ENCODE measurements around the gene SELENOS.

SELENOS gene

DNA sequence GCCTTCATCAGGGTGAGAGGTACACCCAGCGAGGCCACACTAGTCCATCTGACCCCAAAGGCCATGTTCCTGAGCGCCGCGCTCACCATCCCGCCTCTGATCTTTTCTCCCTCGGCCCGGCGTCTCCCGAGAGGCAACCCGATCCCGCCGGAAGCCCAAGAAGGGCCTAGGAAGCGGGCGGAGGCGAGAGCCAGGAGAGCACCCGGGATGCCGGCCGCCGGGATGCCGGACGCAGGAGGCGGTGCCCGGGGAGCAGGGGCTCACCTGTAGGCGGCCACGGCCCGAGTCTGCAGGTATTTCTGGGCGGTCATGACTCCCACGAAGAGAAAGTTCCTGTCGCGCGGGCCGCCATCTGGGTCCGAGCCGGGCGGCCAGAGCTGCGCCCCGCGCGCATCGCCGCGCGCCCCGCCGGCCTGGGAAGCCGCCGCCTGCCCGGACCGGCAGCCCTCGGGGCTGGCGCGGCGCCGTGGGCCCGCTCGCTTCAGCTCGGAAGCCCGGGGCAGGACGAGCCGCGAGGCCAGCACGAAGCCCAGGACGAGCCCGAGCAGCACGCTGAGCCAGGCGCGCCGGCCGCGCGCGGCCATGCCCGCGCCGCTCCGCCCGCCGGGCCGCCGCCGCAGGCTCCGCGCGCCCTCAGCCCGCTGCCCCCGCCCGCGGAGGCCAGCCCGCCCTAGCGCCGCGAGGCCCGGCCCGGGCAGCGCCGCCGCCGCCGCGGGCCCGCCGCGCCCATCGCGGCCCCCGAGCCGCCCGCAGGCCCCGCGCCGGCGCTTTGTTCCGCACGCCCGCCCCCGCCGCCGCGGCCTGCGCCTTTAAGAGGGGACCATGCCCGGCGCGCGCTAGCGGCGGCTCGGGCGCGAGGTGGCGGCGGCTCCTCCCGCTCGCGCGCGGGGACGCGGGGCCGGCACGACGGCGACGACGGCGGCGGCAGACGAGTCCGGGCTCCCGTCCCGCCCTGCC lies 26.1 kb downstream of the SELENOS start:
- no peak for DNase-seq (ENCODE audit: low read depth in 2 of 2)

DNA sequence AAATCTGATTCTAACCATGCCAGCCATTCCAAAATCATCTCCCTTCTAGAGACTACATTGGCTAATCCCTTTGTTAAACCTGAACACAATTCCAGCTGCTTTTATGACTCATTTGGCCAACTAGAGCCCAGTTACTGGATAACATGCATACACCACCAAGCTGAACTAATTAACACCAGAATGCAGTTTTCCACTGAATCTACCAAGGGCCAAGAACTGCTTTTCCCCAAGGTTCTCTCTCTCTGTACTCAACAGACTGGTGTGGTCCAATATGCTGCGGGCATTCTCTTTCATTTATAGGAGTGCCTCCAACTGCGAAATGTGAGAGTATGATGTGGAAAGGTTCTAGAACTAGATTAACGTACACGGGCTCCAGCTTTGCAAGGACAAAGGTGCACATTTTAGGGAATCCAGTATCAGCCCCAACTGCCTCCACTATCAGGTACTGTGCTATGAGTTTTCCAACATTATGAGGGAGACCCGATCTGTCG lies 26.9 kb downstream of the SELENOS start:
- peak; percentile 75 to 76 for DNase-seq (ENCODE audit: low read depth in 2 of 2)

DNA sequence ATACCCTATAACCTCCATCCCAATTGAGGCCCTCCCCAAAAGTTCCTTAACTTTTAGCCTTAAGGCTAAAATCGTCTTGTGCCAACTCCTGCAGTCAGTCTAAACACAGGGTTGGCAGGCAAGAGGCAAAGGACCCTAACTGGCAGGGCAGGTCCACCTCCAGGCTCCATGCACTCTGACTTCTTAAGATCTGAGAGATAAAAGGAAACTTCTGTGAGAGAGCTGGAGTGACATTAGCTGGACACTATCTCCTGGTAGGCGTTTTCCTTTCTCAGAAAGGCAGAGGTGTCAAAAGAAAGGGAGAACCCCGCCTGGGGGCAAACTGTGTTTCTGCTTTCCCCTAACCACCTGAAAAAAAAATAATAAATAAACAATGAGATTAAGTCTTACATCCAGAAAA lies 29.0 kb downstream of the SELENOS start:
- no peak for DNase-seq (ENCODE audit: low read depth in 2 of 2)

DNA sequence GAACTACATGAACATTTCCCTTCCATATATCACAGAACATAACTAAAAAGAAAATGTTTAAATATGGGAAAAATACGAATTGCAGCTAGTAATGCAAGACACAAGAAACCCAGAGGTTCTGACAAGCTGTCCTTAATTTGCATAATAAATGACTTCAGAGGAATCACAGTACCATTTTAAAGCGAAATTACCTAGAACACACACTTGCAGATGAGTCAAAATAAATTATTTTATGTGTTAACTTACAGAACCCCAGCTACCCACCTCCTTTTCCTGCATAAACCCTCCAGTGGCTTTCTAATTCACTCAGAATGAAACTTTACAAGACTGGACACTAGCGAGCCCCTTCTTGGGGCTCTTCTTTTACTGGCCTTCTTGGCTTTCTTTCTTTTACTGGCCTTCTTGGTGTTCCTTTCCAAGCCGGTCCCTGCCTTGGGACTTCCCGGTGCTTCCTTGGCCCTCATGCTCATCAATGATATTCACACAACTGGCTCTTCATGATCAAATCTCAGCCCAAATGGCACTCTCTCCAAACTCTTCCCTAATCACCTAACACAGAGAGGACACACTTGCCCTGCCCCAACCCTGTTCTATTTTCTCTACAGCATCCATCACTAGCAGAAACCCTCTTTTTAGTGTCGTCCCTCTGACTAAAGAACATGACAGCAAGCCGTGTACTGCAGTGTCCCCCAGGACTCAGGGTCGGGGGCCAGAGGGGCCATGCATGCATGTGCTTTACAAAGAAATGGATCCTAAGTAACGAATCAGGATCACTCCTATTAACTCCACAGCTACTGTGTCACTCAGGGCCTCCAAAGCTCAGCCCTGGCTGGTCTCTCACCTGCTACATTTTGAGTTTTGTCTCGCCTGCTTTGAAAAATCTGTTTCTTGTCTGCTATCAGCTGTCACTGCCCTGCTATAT lies 30.2 kb downstream of the SELENOS start:
- DNase-seq (ENCODE audit: low read depth in 2 of 2): no peak

DNA sequence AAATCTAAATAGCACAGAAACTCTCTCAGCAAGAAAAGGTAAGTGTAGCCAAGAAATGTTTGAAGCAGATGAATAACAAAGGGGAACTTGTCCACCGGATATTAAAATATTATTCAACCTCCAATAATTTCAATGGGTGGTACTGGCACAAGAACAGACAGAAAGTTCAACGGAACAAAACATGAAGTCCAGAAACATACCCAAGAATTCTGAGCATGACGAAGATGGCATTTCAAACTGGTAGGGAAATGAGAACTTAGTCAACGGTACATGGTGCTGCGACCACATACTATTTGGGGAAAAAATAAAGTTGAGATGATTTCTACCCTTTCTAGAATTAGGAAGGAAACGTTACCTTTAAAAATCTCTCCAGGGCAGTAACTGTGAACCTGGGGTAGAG lies 30.9 kb downstream of the SELENOS start:
- DNase-seq (ENCODE audit: low read depth in 2 of 2): no peak

DNA sequence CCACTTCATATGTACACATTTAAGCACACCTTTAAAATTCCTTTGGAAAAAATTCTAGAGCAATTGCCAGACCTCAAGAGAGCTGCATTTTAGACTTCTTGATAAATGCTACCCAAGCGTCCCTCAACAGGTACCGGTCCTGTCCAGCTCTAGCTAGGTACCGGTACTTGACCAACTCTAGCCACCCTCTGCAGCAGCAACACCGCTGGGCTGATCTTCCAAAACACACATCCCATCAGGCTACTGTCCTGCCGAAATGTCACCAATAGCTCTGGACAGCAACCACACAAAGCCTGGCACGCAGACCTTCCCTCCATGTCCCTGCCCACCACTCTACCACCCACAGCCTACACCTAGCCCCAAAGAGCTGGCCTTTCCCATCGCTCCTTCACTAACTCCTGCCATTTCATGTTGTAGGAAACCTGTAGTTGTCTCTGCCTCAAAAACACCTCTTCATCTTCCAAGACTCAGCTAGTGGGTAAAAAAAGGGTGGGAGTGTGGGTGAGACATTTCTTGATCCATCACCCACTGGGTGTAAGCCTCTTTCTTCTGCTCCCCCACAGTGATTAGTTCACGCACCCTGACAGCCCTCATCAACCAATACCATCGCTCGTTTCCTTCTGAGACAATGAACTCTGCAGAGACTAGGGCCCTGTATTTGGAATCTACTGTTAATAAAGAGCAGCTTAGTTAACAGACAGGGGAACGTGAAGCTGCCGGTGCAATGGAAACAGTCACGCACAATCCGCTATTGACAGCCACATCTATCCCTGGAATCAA lies 32.2 kb downstream of the SELENOS start:
- no peak for DNase-seq (ENCODE audit: low read depth in 2 of 2)

DNA sequence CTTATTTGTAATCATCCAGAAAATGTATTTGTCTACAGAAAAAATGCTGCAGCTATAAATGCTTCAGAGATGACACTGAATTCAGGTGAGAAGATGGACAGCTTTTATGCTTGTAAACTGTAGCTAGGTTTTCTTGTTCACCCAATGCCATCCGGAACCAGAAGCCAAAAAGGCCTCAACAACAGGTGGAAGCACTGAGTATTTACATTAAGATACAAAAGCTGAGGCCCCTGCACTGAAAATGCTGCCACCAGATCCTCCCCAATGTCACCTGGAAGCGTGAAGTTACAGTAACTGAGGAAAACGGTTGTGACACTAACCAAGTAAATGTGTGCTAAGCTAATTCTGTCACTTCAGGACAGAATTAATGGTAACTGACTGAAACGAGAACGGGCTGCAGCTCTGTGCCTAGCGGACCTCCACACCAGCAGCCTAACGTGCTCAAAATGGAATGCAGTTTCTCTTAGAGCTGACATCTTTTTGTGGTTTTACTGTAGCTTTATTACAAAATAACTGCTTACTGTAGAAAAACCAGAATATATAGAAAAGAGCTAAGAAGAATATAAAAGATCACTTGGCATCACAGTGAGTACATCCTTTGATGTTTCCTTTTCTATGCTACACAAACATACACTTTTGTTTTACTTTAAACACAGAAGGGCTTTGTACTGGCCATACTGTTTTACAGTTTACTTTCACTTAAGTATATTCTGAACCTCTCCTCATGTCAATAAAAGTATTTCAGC lies 33.1 kb downstream of the SELENOS start:
- DNase-seq (ENCODE audit: low read depth in 2 of 2): no peak

DNA sequence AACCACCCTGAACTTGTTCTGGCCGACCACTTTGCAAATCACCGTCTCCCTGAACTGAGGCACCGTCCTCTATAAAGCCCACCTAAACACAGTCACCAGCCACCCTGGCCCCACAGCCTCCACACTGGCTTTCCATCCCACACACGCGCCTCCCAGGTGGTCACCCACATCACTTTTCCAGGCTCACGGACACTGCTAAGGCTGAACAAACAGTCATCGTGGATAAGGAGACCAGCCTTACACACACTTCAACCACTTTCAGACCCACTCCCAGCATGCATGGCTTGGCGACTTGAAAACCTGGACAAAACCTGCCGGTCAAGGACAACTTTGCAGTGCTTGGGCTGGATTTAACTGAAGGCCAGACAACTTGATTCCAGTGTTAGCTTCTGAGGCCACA lies 33.9 kb downstream of the SELENOS start:
- DNase-seq (ENCODE audit: low read depth in 2 of 2): no peak

DNA sequence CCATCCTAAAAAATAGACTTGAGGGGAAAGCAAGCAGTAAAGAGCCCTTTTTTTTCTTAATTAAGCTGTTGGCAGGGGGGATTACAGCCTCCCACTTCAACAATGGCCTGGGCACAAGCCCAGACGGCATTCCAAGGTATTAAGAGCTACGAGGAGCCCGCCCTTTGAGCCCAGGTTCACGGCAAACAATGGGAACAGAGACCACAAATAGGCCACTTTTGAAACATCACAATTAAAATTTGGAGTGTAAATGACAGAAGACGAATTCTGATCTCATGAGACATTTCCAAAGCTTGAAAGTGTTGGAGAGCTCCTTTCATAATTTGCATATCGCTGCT lies 34.3 kb downstream of the SELENOS start:
- DNase-seq (ENCODE audit: low read depth in 2 of 2): no peak

DNA sequence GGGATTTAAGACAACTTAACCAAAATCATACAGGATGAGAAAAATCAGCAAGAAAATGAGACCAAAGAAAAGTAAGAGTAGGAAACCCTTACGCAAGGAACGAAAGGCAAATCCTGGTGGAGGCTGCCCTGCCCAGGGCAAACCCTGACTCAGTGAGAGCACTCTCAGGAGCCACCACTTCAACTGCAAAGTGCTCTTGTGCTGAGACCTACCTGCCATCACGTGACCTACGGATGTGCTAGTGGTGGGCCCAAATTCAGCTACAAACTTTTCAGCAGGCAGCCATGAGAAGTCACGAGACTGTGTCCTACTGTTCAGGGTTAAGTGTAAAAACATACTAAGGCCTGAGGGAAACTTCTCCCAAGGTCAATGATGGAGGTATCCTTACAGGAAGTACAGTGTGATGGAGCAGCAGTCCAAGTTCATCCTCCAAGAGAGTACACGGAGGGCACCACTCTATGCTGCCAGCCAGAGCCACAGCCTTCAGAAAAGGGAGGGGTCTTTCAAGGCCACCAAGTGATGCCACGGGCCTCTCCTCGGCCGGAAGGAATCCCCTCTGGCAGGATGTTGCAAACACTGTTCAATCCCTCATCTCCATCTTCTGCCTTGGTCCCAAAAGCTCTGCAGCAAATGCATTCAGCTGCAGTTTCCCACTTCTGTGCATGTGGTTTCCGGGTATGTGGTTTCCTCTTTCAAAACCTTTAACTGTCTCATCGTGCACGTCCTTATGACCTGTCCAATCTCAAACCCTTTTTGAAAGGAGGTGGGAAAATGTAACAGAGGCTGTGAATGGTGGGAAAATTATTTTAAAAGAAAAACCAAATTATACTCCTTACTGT lies 34.9 kb downstream of the SELENOS start:
- no peak for DNase-seq (ENCODE audit: low read depth in 2 of 2)

DNA sequence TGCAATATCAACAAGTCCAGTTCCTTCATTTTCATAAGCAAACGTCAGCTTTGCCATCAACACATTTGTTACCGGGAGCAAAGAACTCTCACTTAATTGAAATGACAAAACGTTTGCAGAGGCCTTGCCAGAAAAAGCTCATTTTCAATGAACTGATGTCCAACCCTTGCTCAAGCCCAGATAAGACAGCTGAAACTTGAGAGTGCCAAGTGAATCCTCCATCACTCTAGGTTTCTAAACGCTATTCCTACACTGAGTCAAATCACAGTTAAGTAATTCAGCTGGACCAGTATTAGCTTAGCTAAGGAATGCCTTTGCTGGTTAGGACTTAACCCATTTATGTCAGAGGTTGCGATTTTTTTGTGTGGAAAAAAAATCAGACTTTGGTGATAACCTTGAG lies 36.9 kb downstream of the SELENOS start:
- no peak for DNase-seq (ENCODE audit: low read depth in 2 of 2)

DNA sequence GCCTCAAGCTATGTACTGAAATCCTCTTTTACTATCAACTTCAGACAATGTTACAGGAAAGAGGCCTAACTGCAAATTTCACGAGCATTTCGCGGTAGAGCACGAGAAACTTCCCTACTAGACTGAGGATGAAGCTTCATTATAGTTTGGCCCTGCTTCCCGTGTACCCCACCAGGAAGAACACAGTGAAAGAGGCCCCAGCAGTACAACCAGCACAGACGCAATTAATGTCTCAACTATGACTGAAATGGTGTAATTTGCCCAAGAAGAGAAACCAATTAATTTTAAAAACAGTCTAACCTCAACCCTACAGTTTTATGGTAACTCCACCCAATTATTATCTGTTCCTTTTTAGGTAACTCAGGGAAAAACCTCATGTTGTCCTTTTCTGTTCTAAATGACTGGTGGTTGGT lies 37.6 kb downstream of the SELENOS start:
- no peak for DNase-seq (ENCODE audit: low read depth in 2 of 2)

DNA sequence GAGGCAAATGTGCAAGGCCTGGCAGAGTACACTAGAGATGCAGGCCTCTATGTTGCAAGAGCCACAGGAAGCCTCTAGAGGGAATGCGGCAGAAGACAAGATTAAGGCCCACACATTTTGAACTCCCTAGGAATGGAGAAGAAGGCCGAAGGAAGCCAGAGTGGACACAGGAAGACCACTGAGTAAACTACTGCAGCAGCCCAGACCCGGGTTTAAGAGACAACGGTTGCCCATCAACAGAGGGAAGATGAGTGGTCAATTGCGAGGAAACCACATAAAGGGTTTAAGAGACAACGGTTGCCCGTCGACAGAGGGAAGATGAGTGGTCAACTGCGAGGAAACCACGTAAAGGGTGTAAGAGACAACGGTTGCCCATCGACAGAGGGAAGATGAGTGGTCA lies 40.0 kb downstream of the SELENOS start:
- DNase-seq (ENCODE audit: low read depth in 2 of 2): no peak

DNA sequence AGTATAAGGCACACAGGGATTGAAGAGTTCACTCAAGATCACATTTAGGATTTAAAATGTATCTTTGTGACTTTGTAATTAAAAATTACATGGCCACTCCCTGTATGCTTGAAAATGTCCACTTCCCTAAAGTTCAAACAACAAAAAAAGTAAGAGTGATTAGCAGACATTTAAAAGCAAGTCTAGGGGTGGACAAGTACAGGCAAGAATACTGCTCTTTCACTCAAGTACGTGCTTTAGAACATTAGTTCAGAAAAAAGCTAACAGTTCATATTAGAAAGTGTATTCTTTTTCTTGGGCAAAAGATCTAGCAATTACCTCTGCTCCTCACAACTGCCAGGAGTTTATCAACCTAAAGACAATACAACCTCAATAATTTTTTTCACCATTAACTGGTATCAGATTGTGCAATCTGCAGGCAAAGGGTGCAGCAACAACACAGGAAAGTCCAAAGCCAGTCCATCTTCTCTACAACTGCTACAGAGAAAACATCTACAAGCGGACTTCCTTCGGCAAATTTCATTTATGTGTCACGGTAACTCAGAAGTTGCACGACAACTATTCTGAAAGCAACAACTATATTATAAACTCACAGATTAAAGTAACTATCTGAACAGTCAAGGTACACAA lies 43.5 kb downstream of the SELENOS start:
- DNase-seq (ENCODE audit: low read depth in 2 of 2): no peak

DNA sequence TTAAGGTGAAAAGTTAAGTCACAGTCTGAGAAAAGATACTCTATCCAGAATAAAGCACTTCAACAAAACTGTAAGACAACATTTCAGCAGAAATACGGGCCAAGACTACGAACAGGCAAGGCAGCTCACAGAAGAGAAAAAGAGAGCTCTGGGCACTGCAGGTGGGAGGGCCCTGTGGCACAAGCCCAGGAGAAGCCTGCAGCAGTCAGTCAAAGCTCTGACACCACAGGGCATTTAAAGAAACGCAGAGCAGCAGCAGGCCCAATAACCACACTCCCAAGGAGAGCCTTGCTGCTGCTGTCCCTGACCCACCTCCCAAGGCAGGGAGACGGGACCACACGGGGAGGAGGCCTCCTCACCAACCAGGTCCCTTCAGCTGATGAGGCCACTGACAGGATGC lies 44.6 kb downstream of the SELENOS start:
- no peak for DNase-seq (ENCODE audit: low read depth in 2 of 2)

DNA sequence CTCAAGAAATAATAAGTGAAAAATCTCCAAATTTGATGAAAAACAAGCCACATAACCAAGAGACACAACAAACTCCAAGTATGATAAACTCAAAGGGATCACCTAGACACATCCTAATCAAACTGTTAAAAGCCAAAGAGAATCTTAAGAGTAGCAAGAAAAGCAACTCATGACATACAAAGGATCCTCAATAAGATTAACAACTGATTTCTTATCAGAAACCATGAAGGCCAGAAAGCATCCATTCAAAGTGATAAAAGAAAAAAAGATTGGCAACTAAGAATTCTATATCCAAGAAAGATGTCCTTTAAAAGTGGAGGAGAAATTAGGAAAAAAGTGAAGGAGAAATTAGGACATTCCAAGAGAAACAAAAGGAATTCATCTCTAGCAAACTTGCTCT lies 49.0 kb downstream of the SELENOS start:
- no peak for DNase-seq (ENCODE audit: low read depth in 2 of 2)

DNA sequence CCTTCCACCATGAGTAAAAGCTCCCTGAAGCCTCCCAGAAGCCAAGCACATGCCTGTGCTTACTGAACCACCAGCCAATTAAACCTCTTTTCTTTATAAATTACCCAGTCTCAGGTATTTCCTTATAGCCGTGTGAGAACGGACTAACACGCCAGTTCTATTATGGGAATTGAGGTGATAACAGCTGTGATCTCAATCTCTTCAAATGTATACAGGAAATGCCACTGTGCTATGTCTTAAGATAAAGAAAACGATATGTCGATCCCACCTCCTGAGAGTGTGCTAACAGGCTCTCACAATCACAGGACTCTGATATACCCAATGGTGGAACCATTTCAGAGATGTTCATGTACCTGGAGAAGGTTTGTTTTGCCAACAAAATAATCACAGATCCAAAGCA lies 51.6 kb downstream of the SELENOS start:
- no peak for DNase-seq (ENCODE audit: low read depth in 2 of 2)

All from fibroblast of skin of left biceps (primary cell).